ENCODE data around the gene HSPBP1. TPM values are rescaled to one million over a fixed set of nuclear protein-coding genes. Genes with fewer than 3 reads are reported as not detected.

HSPBP1 gene
- total RNA-seq, 1 donor from 2014 or later: 29.0 TPM

GRCh38 chr19:55285229-55285890 lies 5.5 kb upstream of the HSPBP1 start:
- DNase-seq: no peak
- Histone ChIP-seq H3K4me3 (peak overlapping the region; percentile 65), H3K27me3 (ENCODE audit: low read depth) (peaks cover 9% of the 10 kb centered on the region), H3K4me1 (peaks cover 23% of the 10 kb centered on the region), H3K36me3 (peaks cover 4% of the 10 kb centered on the region), H3K9me3 (replicated peaks) (no peaks in the 10 kb centered on the region), H3K27ac (replicated peaks) (peak overlapping the region; percentile 83)
- intact Hi-C loops (cut with micrococcal nuclease): no loop called here
- TF ChIP-seq CTCF (IDR thresholded peaks at IDR 0.05; ENCODE audit: borderline replicate concordance): no peak

- H3K4me3 ChIP-seq: peak overlapping the region; percentile 65
- H3K4me1 ChIP-seq: peaks cover 29% of the 10 kb centered on the region
- peaks cover 9% of the 10 kb centered on the region for H3K27me3 ChIP-seq (ENCODE audit: low read depth)
- H3K27ac ChIP-seq (replicated peaks): peak overlapping the region; percentile 83
- H3K9me3 ChIP-seq (replicated peaks): no peaks in the 10 kb centered on the region
- no peak for TF ChIP-seq CTCF (IDR thresholded peaks at IDR 0.05; ENCODE audit: borderline replicate concordance)
- no peaks in the 10 kb centered on the region for H3K36me3 ChIP-seq
- no peak for DNase-seq
- intact Hi-C loops (cut with micrococcal nuclease): no loop called here
These were observed 4.6 kb upstream of the HSPBP1 start for GRCh38 chr19:55284405-55285058.

GRCh38 chr19:55283548-55284377 lies 3.9 kb upstream of the HSPBP1 start, which contains the start of gene BRSK1:
TSS of gene BRSK1 (plus strand) at chr19:55283997. CDS start at chr19:55284443, 446 bp downstream.
- no peaks in the 10 kb centered on the region for H3K9me3 ChIP-seq (replicated peaks)
- peak; percentile 60 for DNase-seq
- no peak for TF ChIP-seq CTCF (IDR thresholded peaks at IDR 0.05; ENCODE audit: borderline replicate concordance)
- H3K36me3 ChIP-seq: no peaks in the 10 kb centered on the region
- H3K27me3 ChIP-seq (ENCODE audit: low read depth): peaks cover 9% of the 10 kb centered on the region
- H3K27ac ChIP-seq (replicated peaks): peak within 1 kb of the TSS; percentile 83
- intact Hi-C loops (cut with micrococcal nuclease): no loop called here
- H3K4me3 ChIP-seq: peak within 1 kb of the TSS; percentile 65
- peaks cover 37% of the 10 kb centered on the region for H3K4me1 ChIP-seq

- peaks cover 24% of the 10 kb centered on the region for H3K36me3 ChIP-seq
- DNase-seq: no peak
- no peaks in the 10 kb centered on the region for H3K9me3 ChIP-seq (replicated peaks)
- intact Hi-C loops (cut with micrococcal nuclease): no loop called here
- H3K27ac ChIP-seq (replicated peaks): peak overlapping the region; percentile 86
- peaks cover 23% of the 10 kb centered on the region for H3K4me1 ChIP-seq
- peak overlapping the region; percentile 77 for H3K4me3 ChIP-seq
- TF ChIP-seq CTCF (IDR thresholded peaks at IDR 0.05; ENCODE audit: borderline replicate concordance): no peak
- H3K27me3 ChIP-seq (ENCODE audit: low read depth): peaks cover 8% of the 10 kb centered on the region
These were observed 570 bp downstream of the HSPBP1 start for GRCh38 chr19:55279340-55279739.

GRCh38 chr19:55278391-55279135 lies 1.3 kb downstream of the HSPBP1 start:
- Histone ChIP-seq H3K4me3 (peak overlapping the region; percentile 77), H3K36me3 (peaks cover 31% of the 10 kb centered on the region), H3K9me3 (replicated peaks) (no peaks in the 10 kb centered on the region), H3K4me1 (peaks cover 17% of the 10 kb centered on the region), H3K27me3 (ENCODE audit: low read depth) (peaks cover under 1% of the 10 kb centered on the region), H3K27ac (replicated peaks) (no peak overlapping the region)
- TF ChIP-seq CTCF (IDR thresholded peaks at IDR 0.05; ENCODE audit: borderline replicate concordance): no peak
- no peak for DNase-seq
- intact Hi-C loops (cut with micrococcal nuclease): no loop called here
